HEK293 (cell line): ENCODE measurements around the gene TLE2.

Experiments
- BCL11A ChIP-seq: fragments of 450-650 bp; formaldehyde crosslinking; IDR thresholded peaks from 2 replicates; pipeline ENCODE4 v1.5.1; 2016; ENCODE audit warnings: low read depth, missing biosample characterization, missing genetic modification characterization
- HOXD13 ChIP-seq: sonication (generic); formaldehyde crosslinking; IDR thresholded peaks from 2 replicates; pipeline ENCODE4 v1.8.0; 2022; ENCODE audit warnings: missing genetic modification reagents, borderline replicate concordance
- IKZF3 ChIP-seq: fragments of 450-650 bp; IDR thresholded peaks from 2 replicates; pipeline ENCODE4 v1.5.0; 2018; ENCODE audit warnings: missing biosample characterization, mild to moderate bottlenecking, missing genetic modification characterization, moderate library complexity
- PRDM10 ChIP-seq: fragments of 450-650 bp; formaldehyde crosslinking; IDR thresholded peaks from 2 replicates; pipeline ENCODE4 v1.5.1; 2016; ENCODE audit warnings: missing biosample characterization, missing genetic modification characterization
- RBAK ChIP-seq: fragments of 450-650 bp; formaldehyde crosslinking; IDR thresholded peaks from 2 replicates; pipeline ENCODE4 v1.5.1; 2016; ENCODE audit warnings: missing biosample characterization, missing genetic modification characterization
- SCRT2 ChIP-seq: fragments of 450-650 bp; formaldehyde crosslinking; IDR thresholded peaks from 2 replicates; pipeline ENCODE4 v1.5.1; 2016; ENCODE audit warnings: missing biosample characterization, missing genetic modification characterization
- ZFP3 ChIP-seq: fragments of 450-650 bp; formaldehyde crosslinking; IDR thresholded peaks from 2 replicates; pipeline ENCODE4 v1.5.1; 2016; ENCODE audit warnings: low read depth, missing biosample characterization, missing genetic modification characterization
- ZFP37 ChIP-seq: fragments of 450-650 bp; formaldehyde crosslinking; IDR thresholded peaks from 2 replicates; pipeline ENCODE4 v1.5.1; 2016; ENCODE audit warnings: missing biosample characterization, missing genetic modification characterization
- ZNF138 ChIP-seq: fragments of 450-650 bp; formaldehyde crosslinking; IDR thresholded peaks from 2 replicates; pipeline ENCODE4 v1.5.1; 2016; ENCODE audit warnings: missing biosample characterization, missing genetic modification characterization, borderline replicate concordance
- ZNF202 ChIP-seq: fragments of 450-650 bp; formaldehyde crosslinking; IDR thresholded peaks from 2 replicates; pipeline ENCODE4 v1.5.1; 2016; ENCODE audit warnings: missing biosample characterization, missing genetic modification characterization, borderline replicate concordance
- ZNF239 ChIP-seq: fragments of 450-650 bp; formaldehyde crosslinking; IDR thresholded peaks from 2 replicates; pipeline ENCODE4 v1.5.1; 2016; ENCODE audit warnings: missing biosample characterization, missing genetic modification characterization
- ZNF280D ChIP-seq: fragments of 450-650 bp; formaldehyde crosslinking; IDR thresholded peaks from 2 replicates; pipeline ENCODE4 v1.5.1; 2016; ENCODE audit warnings: missing biosample characterization, missing genetic modification characterization
- ZNF335 ChIP-seq: fragments of 450-650 bp; formaldehyde crosslinking; conservative IDR thresholded peaks from 2 replicates; pipeline ENCODE4 v1.5.1; 2016; ENCODE audit warnings: missing biosample characterization, missing genetic modification characterization
- ZNF549 ChIP-seq: fragments of 450-650 bp; IDR thresholded peaks from 2 replicates; pipeline ENCODE4 v1.5.1; 2018; ENCODE audit warnings: missing biosample characterization, missing genetic modification characterization, mild to moderate bottlenecking, inconsistent platforms, moderate library complexity
- ZNF558 ChIP-seq: fragments of 450-650 bp; formaldehyde crosslinking; IDR thresholded peaks from 2 replicates; pipeline ENCODE4 v1.5.1; 2016; ENCODE audit warnings: missing biosample characterization, missing genetic modification characterization
- ZNF580 ChIP-seq: fragments of 450-650 bp; formaldehyde crosslinking; IDR thresholded peaks from 2 replicates; pipeline ENCODE4 v1.5.1; 2016; ENCODE audit warnings: missing biosample characterization, missing genetic modification characterization
- ZNF610 ChIP-seq: fragments of 450-650 bp; formaldehyde crosslinking; IDR thresholded peaks from 2 replicates; pipeline ENCODE4 v1.5.1; 2016; ENCODE audit warnings: missing biosample characterization, missing genetic modification characterization, borderline replicate concordance
- ZNF626 ChIP-seq: fragments of 450-650 bp; sonication (Bioruptor Pico); formaldehyde crosslinking; IDR thresholded peaks from 2 replicates; pipeline ENCODE4 v1.5.1; 2018; ENCODE audit warnings: missing biosample characterization, missing genetic modification characterization, inconsistent platforms
- ZNF654 ChIP-seq: fragments of 450-650 bp; formaldehyde crosslinking; IDR thresholded peaks from 2 replicates; pipeline ENCODE4 v1.5.1; 2016; ENCODE audit warnings: low read depth, missing biosample characterization, missing genetic modification characterization
- ZNF658 ChIP-seq: fragments of 450-650 bp; formaldehyde crosslinking; IDR thresholded peaks from 2 replicates; pipeline ENCODE4; 2016; ENCODE audit warnings: missing biosample characterization, missing genetic modification characterization
- ZNF664 ChIP-seq: fragments of 450-650 bp; formaldehyde crosslinking; IDR thresholded peaks from 2 replicates; pipeline ENCODE4 v1.5.1; 2016; ENCODE audit warnings: missing biosample characterization, missing genetic modification characterization
- ZNF747 ChIP-seq: fragments of 450-650 bp; formaldehyde crosslinking; IDR thresholded peaks from 2 replicates; pipeline ENCODE4 v1.5.1; 2016; ENCODE audit warnings: missing biosample characterization, missing genetic modification characterization
- ZSCAN16 ChIP-seq: fragments of 450-650 bp; formaldehyde crosslinking; IDR thresholded peaks from 2 replicates; pipeline ENCODE4 v1.5.1; 2016; ENCODE audit warnings: missing biosample characterization, missing genetic modification characterization
- TF ChIP-seq, protein P1 (sequence below): fragments of 450-650 bp; formaldehyde crosslinking; IDR thresholded peaks from 2 replicates; pipeline ENCODE4 v1.5.1; 2017; ENCODE audit warnings: missing biosample characterization, missing genetic modification characterization
- TF ChIP-seq, protein P2 (sequence below): fragments of 450-650 bp; formaldehyde crosslinking; IDR thresholded peaks from 2 replicates; pipeline ENCODE4 v1.5.1; 2016; ENCODE audit warnings: missing biosample characterization, missing genetic modification characterization
- TF ChIP-seq, protein P3 (sequence below): sonication (generic); formaldehyde crosslinking; IDR thresholded peaks from 2 replicates; pipeline ENCODE4 v1.8.1; 2022; ENCODE audit warnings: mild to moderate bottlenecking, moderate library complexity, missing genetic modification reagents

Gene TLE2

GRCh38 chr19:3036119-3036976, 7.3 kb upstream of the TLE2 start (continued):
- TF ChIP-seq ZSCAN16 (tag by site-specific recombination) (no peak), ZFP37 (tag by site-specific recombination) (no peak; the same call in 1 of the 2 replicates), PRDM10 (tag by site-specific recombination) (peak; percentile 69), ZNF202 (tag by site-specific recombination) (no peak), ZNF626 (no peak), ZNF664 (tag by site-specific recombination) (no peak), SCRT2 (tag by site-specific recombination) (no peak), ZNF610 (tag by site-specific recombination) (peak; percentile 53; the same call in 1 of the 2 replicates), ZNF654 (no peak), ZNF747 (tag by site-specific recombination) (no peak), HOXD13 (CRISPR knock-in tag) (no peak), ZNF558 (no peak), IKZF3 (tag by site-specific recombination) (peak; percentile 99), BCL11A (tag by site-specific recombination) (peak; percentile 59; the same call in 1 of the 2 replicates), ZNF549 (tag by site-specific recombination) (no peak), ZNF580 (tag by site-specific recombination) (no peak), ZNF335 (tag by site-specific recombination) (peak; percentile 45), ZNF280D (tag by site-specific recombination) (no peak), ZNF658 (no peak), ZFP3 (no peak), ZNF239 (tag by site-specific recombination) (no peak), ZNF138 (tag by site-specific recombination) (no peak), RBAK (no peak)
- TF ChIP-seq, protein P1, sequence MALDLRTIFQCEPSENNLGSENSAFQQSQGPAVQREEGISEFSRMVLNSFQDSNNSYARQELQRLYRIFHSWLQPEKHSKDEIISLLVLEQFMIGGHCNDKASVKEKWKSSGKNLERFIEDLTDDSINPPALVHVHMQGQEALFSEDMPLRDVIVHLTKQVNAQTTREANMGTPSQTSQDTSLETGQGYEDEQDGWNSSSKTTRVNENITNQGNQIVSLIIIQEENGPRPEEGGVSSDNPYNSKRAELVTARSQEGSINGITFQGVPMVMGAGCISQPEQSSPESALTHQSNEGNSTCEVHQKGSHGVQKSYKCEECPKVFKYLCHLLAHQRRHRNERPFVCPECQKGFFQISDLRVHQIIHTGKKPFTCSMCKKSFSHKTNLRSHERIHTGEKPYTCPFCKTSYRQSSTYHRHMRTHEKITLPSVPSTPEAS, result peak; percentile 44; the same call in 1 of the 2 replicates
- TF ChIP-seq, protein P2, sequence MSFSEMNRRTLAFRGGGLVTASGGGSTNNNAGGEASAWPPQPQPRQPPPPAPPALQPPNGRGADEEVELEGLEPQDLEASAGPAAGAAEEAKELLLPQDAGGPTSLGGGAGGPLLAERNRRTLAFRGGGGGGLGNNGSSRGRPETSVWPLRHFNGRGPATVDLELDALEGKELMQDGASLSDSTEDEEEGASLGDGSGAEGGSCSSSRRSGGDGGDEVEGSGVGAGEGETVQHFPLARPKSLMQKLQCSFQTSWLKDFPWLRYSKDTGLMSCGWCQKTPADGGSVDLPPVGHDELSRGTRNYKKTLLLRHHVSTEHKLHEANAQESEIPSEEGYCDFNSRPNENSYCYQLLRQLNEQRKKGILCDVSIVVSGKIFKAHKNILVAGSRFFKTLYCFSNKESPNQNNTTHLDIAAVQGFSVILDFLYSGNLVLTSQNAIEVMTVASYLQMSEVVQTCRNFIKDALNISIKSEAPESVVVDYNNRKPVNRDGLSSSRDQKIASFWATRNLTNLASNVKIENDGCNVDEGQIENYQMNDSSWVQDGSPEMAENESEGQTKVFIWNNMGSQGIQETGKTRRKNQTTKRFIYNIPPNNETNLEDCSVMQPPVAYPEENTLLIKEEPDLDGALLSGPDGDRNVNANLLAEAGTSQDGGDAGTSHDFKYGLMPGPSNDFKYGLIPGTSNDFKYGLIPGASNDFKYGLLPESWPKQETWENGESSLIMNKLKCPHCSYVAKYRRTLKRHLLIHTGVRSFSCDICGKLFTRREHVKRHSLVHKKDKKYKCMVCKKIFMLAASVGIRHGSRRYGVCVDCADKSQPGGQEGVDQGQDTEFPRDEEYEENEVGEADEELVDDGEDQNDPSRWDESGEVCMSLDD (tag by site-specific recombination), result peak; percentile 33
- TF ChIP-seq, protein P3, sequence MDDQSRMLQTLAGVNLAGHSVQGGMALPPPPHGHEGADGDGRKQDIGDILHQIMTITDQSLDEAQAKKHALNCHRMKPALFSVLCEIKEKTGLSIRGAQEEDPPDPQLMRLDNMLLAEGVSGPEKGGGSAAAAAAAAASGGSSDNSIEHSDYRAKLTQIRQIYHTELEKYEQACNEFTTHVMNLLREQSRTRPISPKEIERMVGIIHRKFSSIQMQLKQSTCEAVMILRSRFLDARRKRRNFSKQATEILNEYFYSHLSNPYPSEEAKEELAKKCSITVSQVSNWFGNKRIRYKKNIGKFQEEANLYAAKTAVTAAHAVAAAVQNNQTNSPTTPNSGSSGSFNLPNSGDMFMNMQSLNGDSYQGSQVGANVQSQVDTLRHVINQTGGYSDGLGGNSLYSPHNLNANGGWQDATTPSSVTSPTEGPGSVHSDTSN, result peak; percentile 91
